Occipital lobe (tissue), 3 donors: ENCODE measurements around the gene HNF4A. TPM values are rescaled to one million over a fixed set of nuclear protein-coding genes. Genes with fewer than 3 reads are reported as not detected.
"Not testable (repeated sequence)": the region's sequence is repeated elsewhere in the genome, so short reads cannot be mapped to it uniquely, and the experiment has no call there.

Experiments
- DNase-seq: peaks from one replicate; lab custom pipeline; 2025; lab: John Stamatoyannopoulos, UW
- small RNA-seq: library from RNA; depleted of rRNA; stranded (forward); fragments of <200 nt; gene quantifications from one replicate; pipeline ENCODE3, GENCODE V24; 2014
- total RNA-seq: library from RNA; depleted of rRNA; stranded (reverse); fragments of >200 nt; gene quantifications from one replicate; pipeline ENCODE4 v1.2.3, GENCODE V29; 2014

Gene HNF4A
- total RNA-seq, 1 donor from 2014 or later, result not detected

GRCh38 chr20:44468044-44468782, 112.7 kb downstream of the HNF4A start:
- DNase-seq, result no peak

GRCh38 chr20:44470327-44470726, 114.8 kb downstream of the HNF4A start:
- DNase-seq, result no peak

- DNase-seq, result no peak
Observed at GRCh38 chr20:44471481-44471882, 116.0 kb downstream of the HNF4A start.

GRCh38 chr20:44472283-44472682, 116.8 kb downstream of the HNF4A start:
- not testable (repeated sequence) for DNase-seq

GRCh38 chr20:44475372-44475693, 119.8 kb downstream of the HNF4A start:
- DNase-seq, result no peak

- DNase-seq, result peak; percentile 86
Observed at GRCh38 chr20:44475694-44476560, 120.4 kb downstream of the HNF4A start, which contains the start of gene TTPAL. Gene TTPAL (plus strand): TSS chr20:44475874. CDS start chr20:44480000, 4,126 bp downstream.

GRCh38 chr20:44477151-44477550, 121.7 kb downstream of the HNF4A start:
- DNase-seq, result no peak

- DNase-seq, result no peak
Observed at GRCh38 chr20:44478206-44478605, 122.7 kb downstream of the HNF4A start.

- DNase-seq, result no peak
Observed at GRCh38 chr20:44479643-44480042, 124.1 kb downstream of the HNF4A start.

GRCh38 chr20:44480097-44480496, 124.6 kb downstream of the HNF4A start:
- no peak for DNase-seq

GRCh38 chr20:44481719-44482416, 126.4 kb downstream of the HNF4A start:
- no peak for DNase-seq

GRCh38 chr20:44483112-44483511, 127.6 kb downstream of the HNF4A start:
- DNase-seq, result no peak

Small RNA genes lying within 50 kb of the gene (small RNA-seq; reads per million reads assigned to genes)
- not detected for gene MIR3646
- not detected for gene RF00019
- gene RPL37AP1, result 1.5 reads per million, percentile 80 among the genes with 10 or more reads in this experiment

Other genes starting within 250 kb of the HNF4A start
- gene JPH2, start 168.5 kb upstream of the HNF4A start, total RNA-seq, result 0.16 TPM
- 35.9 TPM for gene OSER1, start 144.9 kb upstream of the HNF4A start, total RNA-seq
- 121 TPM for gene GDAP1L1, start 108.4 kb upstream of the HNF4A start, total RNA-seq
- gene FITM2, start 44.5 kb upstream of the HNF4A start, total RNA-seq, result 9.8 TPM
- not detected for gene R3HDML, start 18.7 kb upstream of the HNF4A start, total RNA-seq
- gene TTPAL, start 120.2 kb downstream of the HNF4A start, total RNA-seq, result 8.3 TPM
- gene SERINC3, start 166.4 kb downstream of the HNF4A start, total RNA-seq, result 93.3 TPM
- 19.8 TPM for gene PKIG, start 226.9 kb downstream of the HNF4A start, total RNA-seq